BE2C (cell line): Measurements from ENCODE around the gene FIGLA.

Experiments used
- DNase-seq: peaks from one replicate; pipeline ENCODE4 v3.0.0-alpha.2; 2020
- H3K27me3 ChIP-seq: fragments of 250-450 bp; sonication (Bioruptor Pico); 2 replicates; pipeline ENCODE4 v1.5.1; 2020; ENCODE audit warnings: mild to moderate bottlenecking
- H3K36me3 ChIP-seq: fragments of 250-450 bp; sonication (Bioruptor Pico); 2 replicates; pipeline ENCODE4 v1.5.1; 2020; ENCODE audit warnings: mild to moderate bottlenecking
- H3K4me1 ChIP-seq: fragments of 250-450 bp; sonication (Bioruptor Pico); 2 replicates; pipeline ENCODE4 v1.5.1; 2020
- H3K4me3 ChIP-seq: 2 replicates; pipeline ENCODE4 v1.5.1; 2011; ENCODE audit warnings: low read depth, low read length
- H3K9me3 ChIP-seq: fragments of 250-450 bp; sonication (Bioruptor Pico); 2 replicates; pipeline ENCODE4 v1.5.1; 2020
- TF ChIP-seq, protein P1 (sequence below): IDR thresholded peaks from 2 replicates; pipeline ENCODE4 v1.5.1; 2012; ENCODE audit warnings: mild to moderate bottlenecking, low read depth, low read length

FIGLA gene

DNA sequence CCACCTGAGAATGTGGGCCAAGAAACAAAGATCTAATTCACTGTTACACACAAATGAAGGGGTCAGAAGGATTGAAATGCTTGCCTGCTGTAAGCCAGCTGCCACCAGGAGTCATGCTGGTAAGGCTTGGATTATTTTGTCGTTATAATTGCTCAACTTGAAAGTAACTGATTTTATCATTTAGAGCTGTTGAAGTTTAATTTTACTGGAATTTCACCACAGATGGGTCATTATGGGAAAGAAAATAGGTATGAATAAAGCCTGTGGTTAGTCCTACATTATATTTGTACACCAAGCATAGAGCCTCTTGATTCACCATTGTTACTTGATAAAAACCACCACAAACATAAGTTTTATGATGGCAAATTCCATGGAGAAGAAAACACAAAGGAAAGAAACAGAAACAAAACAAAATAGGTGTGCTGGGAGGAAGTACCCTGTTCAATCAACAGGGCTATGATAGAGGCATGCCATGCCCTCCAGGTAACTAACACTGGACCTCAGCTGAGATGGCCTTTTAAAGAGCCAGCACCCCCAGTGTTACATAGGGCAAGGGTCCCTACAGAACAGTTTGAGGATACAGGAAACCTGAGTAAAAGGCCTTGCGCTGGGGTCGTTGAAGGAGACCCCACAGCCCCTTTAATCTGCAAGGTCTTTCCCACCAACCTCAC lies 27.0 kb upstream of the FIGLA start:
- TF ChIP-seq, protein P1, sequence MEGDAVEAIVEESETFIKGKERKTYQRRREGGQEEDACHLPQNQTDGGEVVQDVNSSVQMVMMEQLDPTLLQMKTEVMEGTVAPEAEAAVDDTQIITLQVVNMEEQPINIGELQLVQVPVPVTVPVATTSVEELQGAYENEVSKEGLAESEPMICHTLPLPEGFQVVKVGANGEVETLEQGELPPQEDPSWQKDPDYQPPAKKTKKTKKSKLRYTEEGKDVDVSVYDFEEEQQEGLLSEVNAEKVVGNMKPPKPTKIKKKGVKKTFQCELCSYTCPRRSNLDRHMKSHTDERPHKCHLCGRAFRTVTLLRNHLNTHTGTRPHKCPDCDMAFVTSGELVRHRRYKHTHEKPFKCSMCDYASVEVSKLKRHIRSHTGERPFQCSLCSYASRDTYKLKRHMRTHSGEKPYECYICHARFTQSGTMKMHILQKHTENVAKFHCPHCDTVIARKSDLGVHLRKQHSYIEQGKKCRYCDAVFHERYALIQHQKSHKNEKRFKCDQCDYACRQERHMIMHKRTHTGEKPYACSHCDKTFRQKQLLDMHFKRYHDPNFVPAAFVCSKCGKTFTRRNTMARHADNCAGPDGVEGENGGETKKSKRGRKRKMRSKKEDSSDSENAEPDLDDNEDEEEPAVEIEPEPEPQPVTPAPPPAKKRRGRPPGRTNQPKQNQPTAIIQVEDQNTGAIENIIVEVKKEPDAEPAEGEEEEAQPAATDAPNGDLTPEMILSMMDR, result no peak
- DNase-seq, result no peak
- H3K4me3 ChIP-seq, result no peak overlapping the region
- H3K9me3 ChIP-seq, result no peaks in the 10 kb centered on the region
- no peaks in the 10 kb centered on the region for H3K27me3 ChIP-seq
- no peaks in the 10 kb centered on the region for H3K36me3 ChIP-seq
- no peaks in the 10 kb centered on the region for H3K4me1 ChIP-seq

DNA sequence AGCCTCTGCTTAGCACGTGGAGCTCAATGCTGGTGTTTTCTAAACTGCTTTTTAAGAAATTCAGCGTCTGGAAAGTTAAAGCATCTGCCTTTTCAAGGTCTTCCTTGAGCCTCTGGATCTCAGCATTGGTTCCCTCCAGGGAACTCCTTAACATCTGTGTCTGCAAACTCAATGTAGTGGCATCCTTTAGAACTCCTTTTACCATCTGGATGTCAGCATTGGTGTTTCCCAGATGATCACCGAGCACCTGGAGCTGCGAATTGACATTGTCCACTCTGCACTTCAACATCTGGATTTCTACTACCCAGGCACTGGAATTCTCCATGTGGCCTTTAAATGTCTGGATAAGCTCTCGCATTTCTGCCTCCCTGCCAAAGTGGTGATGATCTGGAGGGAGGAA lies 26.3 kb upstream of the FIGLA start:
- TF ChIP-seq, protein P1, result no peak

DNA sequence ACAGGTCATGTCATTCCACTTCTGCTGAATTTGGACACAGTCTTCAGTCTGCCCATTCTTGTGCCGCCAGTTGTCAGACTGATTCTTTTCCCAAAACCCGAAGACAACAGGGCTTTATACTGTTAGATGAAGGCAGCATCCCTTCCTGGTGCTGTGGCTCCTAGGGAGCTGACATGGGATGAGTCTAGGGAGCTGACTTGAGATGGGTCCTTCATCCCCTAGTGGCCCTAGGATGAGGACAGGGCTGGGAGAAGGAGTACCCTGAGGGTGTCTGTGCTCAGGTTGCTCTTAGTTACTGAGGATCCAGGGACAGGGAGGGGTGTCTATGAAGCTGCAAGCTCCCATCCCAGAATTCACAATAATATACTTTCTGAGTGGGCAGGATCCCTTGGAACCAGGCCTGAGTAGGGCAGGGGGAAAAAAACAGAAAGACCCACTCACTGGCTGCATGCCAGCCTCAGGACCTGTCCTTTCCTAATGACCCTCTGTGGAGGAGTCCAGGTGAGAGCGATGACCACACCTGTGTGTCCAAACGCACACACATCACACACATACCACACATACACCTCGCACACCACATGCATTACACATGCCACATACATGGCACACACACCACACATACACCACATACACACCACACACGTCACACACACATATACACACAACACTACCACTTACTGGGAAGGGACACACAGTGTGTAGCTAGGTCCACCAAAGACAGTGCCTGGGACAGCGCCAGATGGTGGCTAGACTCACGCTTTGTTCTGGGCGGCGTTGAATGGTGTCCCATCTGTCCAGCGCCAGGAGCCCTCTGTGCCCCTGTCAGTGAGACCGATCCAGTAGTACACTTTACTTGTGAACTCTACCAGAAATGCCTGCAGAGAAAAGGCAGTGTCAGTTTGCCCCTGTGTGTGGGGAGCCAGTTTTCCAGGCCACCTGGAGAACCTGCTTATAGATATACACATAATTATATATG lies 18.8 kb upstream of the FIGLA start:
- Histone ChIP-seq H3K27me3 (no peaks in the 10 kb centered on the region; the same call in 1 of the 2 replicates), H3K36me3 (no peaks in the 10 kb centered on the region), H3K4me1 (no peaks in the 10 kb centered on the region), H3K4me3 (no peak overlapping the region), H3K9me3 (no peaks in the 10 kb centered on the region)
- TF ChIP-seq, protein P1, result no peak
- DNase-seq, result no peak

More for the DNA sequence above, 26.3 kb upstream of the FIGLA start:
- no peak for DNase-seq
- no peaks in the 10 kb centered on the region for H3K4me1 ChIP-seq
- H3K27me3 ChIP-seq, result no peaks in the 10 kb centered on the region
- H3K4me3 ChIP-seq, result no peak overlapping the region
- H3K9me3 ChIP-seq, result no peaks in the 10 kb centered on the region
- no peaks in the 10 kb centered on the region for H3K36me3 ChIP-seq

DNA sequence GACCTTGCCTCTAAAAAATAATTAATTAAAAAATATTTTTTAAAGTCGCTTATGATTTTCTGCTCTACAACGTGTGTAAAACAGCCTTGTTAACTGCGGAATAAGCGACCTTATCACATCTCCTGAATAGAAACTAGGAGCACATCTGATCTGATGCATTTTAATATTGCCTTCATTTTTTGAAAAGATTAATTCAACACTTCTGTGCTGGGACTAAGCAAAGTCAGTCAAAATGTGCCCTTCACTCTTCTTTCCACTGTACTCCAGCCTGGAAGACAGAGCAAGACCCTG lies 17.3 kb upstream of the FIGLA start:
- no peaks in the 10 kb centered on the region; the same call in 1 of the 2 replicates for H3K27me3 ChIP-seq
- no peaks in the 10 kb centered on the region for H3K4me1 ChIP-seq
- no peak overlapping the region for H3K4me3 ChIP-seq
- H3K36me3 ChIP-seq, result no peaks in the 10 kb centered on the region
- TF ChIP-seq, protein P1, result no peak
- no peaks in the 10 kb centered on the region for H3K9me3 ChIP-seq
- DNase-seq, result no peak

DNA sequence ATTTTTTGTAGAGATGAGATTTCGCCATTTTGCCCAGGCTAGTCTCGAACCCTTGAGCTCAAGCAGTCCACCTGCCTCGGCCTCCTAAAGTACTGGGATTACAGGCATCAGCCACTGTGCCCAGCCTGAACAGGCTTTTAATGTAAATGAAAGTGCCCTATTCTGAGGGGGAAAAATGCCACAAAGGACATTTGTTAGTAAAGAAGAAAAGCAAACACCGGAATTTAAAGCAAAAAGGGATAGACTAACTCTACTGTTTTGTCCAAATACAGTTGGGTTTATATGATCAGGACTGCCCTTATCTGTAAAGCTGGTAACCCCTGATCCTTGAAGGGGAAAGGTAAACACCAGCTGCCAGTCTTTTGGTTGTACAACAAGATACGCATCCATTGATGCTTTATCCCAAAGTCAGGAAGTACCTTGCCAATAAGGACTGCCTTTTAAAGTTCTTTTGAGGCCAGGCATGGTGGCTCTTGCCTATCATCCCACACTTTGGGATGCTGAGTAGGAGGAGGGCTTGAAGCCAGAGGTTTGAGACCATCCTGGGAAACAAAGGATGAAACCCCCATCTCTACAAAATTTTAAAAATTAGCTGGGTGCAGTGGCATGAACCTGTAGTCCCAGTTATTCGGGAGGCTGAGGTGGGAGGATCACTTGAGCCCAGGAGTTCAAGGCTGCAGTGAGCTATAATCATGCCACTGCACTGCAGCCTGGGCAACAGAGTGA lies 16.8 kb upstream of the FIGLA start:
- Histone ChIP-seq H3K27me3 (no peaks in the 10 kb centered on the region; the same call in 1 of the 2 replicates), H3K9me3 (no peaks in the 10 kb centered on the region), H3K4me3 (no peak overlapping the region), H3K36me3 (no peaks in the 10 kb centered on the region), H3K4me1 (no peaks in the 10 kb centered on the region)
- TF ChIP-seq, protein P1, result no peak
- DNase-seq, result no peak
